Adrenal gland (tissue), 5 donors: ENCODE data around the gene ZNF557.

Experiments used
- POLR2A ChIP-seq, 2 donors: fragments of 450-650 bp; IDR thresholded peaks; one replicate each; pipeline ENCODE4 v1.6.1; 2017; ENCODE audit warnings: antibody characterized with exemption in 2 of 2, mild to moderate bottlenecking in 2 of 2, moderate library complexity in 1 of 2
- TF ChIP-seq, protein P1 (sequence below), 6 experiments: fragments of 450-650 bp in 4 of 6; fragments of 200-600 bp in 2 of 6; sonication (generic) in 1 of 6; IDR thresholded peaks; 1 replicate in 5 of 6; 2 replicates in 1 of 6; pipeline versions ENCODE4 v1.5.1 to v1.8.0; 2016 to 2021; ENCODE audit warnings: antibody characterized with exemption in 6 of 6, mild to moderate bottlenecking in 2 of 6, moderate library complexity in 1 of 6
- donor health status: DM: no; HTN: no; CAD: no.

GRCh38 chr19:7104747-7105447 lies 35.4 kb downstream of the ZNF557 start:
- TF ChIP-seq, protein P1, sequence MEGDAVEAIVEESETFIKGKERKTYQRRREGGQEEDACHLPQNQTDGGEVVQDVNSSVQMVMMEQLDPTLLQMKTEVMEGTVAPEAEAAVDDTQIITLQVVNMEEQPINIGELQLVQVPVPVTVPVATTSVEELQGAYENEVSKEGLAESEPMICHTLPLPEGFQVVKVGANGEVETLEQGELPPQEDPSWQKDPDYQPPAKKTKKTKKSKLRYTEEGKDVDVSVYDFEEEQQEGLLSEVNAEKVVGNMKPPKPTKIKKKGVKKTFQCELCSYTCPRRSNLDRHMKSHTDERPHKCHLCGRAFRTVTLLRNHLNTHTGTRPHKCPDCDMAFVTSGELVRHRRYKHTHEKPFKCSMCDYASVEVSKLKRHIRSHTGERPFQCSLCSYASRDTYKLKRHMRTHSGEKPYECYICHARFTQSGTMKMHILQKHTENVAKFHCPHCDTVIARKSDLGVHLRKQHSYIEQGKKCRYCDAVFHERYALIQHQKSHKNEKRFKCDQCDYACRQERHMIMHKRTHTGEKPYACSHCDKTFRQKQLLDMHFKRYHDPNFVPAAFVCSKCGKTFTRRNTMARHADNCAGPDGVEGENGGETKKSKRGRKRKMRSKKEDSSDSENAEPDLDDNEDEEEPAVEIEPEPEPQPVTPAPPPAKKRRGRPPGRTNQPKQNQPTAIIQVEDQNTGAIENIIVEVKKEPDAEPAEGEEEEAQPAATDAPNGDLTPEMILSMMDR (IDR thresholded peaks at IDR 0.05): no peak
- no peak for TF ChIP-seq POLR2A (IDR thresholded peaks at IDR 0.05)
